ENCODE results near the gene R3HDM2.
"Not testable (repeated sequence)": the region's sequence is repeated elsewhere in the genome, so short reads cannot be mapped to it uniquely, and the experiment has no call there.

R3HDM2 gene

DNA sequence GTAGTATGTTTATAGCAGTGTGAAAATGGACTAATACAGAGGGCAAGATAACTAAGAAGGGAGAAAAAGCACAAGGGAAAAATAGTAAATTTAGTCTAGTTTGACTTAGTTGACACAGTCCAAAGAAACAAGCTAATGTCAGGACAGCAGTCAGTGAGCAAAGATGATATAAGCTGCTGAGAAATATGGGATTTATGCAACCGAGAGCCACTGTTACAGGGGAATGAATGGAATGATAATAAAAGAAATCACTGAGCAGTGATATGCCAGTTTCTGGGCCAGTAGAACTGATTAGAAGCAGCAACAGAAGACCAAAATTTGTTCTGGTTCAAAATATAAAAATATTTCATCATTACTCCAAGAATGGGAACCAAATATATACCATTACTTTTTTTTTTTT lies 60.1 kb downstream of the R3HDM2 start:
- DNase-seq, result no peak

DNA sequence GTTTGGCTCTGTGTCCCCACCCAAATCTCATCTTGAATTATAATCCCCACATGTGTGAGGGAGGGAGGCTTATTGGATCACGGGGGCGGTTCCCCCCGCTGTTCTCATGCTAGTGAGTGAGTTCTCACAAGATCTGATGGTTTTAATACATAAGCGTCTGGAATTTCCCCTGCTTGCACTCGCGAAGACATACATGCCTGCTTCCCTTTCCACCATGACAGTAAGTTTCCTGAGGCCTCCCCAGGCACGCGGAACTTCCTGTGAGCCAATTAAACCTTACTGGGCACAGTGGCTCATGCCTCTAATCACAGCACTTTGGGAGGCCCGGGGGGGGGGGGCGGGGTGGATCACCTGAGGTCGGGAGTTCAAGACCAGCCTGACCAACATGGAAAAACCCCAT lies 60.8 kb downstream of the R3HDM2 start:
- DNase-seq, result no peak

DNA sequence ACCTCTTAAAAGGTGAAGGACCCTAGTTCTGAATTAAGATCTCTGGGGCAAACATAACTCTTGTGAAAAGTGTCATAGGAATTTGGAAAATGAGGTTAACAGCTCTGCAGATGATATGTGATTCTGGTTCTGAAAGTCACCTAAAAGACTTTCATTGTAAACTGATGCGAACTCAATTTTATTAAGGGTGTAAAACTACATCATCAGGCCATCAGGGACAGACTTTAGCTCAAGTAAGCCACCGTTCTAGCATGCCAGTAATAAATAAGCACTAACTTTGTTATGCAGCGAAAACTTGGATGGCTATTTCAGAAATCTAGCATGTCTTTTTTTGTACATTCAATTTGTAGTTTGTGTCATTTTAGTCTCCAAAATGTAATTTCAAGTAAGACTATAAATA lies 61.6 kb downstream of the R3HDM2 start:
- DNase-seq, result no peak

DNA sequence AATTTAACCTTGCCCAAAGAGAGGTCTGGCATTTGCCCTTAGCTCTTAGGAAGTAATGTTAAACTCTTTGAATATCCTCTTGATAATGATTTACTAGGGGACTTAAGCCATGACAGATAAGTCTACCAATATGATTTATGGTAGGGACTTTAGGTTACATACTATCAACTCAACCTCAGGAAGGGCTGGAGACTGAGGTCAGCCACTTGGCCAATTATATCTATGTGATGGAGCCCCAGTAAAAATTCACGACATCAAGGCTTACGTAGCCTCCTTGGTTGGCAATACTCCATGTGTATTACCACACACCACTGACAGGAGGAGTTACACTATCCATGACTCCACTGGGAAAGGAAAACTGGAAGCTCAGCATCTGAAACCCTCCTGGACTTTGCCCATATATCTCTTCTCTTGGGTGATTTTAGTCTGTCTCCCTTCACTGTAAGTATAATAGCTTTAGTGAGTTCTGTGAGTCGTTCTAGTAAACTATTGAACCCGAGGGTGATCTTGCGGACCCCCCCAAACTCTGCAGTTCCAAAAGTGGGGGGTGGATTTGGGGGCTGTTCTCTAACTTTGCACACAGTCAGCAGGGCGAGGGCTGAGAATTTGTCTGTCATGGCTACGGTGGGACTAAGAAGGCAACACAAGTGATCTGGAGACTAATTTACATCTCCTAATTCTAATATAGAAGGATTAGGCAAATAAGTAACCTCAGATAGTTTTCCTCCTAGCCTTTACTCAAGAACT lies 62.3 kb downstream of the R3HDM2 start:
- DNase-seq, result no peak

DNA sequence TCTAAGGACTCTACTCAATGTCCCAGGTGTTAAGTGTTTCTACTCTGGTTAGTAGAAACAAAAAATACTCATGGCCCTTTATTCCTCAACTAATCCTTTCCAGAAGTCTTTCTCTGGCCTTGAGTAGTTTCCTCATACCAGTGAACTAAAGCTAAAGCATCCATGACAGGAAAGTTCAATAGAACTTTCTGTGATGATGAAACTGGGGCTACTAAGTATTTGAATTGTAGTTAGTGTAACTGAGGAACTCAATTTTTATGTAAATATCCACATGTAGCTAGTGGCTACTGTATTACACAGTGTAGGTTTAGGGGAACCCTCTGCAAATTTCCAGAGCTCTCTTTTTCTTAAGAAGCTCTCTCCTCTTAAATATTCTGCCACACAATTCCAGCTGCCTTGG lies 63.7 kb downstream of the R3HDM2 start:
- DNase-seq, result no peak

DNA sequence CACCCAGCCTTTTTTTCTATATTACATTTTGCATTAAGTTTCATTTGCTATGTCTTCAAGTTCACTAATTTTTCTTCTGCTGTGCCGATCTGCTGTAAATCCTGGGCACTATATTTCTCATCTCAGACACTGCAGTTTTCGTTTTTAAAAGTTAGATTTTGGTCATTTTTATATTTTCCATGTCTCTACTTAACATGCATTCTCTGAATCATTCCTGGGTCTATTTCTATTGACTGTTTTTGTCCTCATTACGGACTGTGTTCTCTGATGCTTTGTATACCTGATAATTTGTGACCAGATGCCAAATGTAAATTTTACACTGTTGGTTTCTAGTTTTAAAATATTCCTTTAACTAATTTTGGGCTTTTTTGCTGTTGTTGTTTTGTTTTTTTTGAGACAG lies 64.5 kb downstream of the R3HDM2 start:
- DNase-seq, result no peak

DNA sequence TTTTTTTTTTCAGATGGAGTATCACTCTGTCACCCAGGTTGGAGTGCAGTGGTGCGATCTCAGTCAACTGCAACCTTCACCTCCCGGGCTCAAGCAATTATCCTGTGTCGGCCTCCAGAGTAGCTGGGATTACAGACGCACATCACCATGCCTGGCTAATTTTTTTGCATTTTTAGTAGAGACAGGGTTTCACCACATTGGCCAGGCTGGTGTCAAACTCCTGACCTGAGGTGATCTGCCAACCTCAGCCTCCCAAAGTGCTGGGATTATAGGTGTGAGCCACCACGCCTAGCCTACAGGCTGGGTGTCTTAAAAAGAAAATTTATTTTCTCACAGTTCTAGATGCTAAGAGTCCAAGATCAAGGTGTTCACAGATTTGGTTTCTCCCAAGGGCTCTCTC lies 66.7 kb downstream of the R3HDM2 start:
- not testable (repeated sequence) for DNase-seq

DNA sequence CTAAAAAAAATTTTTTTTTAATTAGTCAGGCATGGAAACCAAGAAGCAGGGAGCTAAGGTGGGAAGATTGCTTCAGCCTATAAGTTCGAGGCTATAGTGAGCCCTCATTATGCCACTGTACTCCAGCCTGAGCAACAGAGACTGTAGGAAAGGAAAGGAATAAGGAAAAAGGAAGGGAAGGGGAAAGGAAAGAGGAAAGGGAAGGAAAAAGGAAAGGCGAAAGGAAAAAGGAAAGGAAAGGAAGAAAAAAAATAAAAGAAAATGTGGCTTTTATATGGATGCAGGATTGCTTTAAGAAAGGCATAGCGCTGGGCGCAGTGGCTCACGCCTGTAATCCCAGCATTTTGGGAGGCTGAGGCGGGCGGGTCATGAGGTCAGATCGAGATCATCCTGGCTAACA lies 70.4 kb downstream of the R3HDM2 start:
- DNase-seq, result no peak

DNA sequence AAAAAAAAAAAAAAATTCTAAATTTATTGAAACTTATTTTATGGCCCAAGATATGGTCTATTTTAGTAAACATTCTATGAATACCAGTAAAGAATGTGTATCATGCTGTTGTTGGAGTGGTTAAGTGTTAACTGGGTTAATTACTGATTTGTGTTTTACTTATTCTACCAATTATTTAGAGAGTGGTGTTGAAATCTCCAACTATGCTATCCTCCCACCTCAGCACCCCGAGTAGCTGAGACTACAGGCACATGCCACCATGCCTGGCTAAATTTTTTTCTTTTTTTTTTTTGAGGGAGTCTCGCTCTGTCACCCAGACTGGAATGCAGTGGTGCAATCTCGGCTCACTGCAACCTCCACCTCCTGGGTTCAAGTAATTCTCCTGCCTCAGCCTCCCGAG lies 72.2 kb downstream of the R3HDM2 start:
- DNase-seq, result no peak

DNA sequence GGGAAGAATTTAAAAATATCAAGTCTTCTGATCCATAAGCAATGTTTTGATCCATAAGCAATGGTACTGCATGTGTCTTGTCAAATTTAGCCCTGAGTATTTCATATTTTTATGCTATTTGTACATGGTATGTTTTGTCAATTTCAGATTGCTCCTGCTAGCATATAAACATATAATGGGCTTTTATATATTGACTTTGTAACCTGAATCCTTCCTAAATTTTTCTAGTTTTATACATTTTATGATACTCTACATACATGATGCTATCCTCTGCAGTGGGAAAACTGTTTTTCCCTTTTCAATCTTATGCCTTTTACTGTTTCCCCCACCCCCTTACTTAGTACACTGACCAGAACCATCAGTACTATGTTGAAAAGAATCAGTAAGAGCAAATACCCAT lies 75.1 kb downstream of the R3HDM2 start:
- DNase-seq, result no peak

DNA sequence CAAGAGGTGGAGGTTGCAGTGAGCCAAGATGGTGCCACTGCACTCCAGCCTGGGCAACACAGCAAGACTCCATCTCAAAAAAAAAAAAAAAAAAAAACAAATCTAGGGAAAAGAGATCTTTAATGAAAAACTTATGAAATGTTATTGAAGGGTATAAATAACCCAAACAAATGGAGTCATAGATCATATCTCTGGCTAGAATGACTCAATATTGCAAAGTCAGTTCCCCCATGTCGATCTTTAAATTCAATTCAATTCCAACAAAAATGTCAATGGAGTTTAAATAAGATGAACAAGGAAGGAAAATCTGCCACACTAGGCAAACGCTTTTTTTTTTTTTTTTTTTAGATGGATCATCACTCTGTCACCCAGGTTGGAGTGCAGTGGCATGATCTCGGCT lies 78.7 kb downstream of the R3HDM2 start:
- no peak for DNase-seq

DNA sequence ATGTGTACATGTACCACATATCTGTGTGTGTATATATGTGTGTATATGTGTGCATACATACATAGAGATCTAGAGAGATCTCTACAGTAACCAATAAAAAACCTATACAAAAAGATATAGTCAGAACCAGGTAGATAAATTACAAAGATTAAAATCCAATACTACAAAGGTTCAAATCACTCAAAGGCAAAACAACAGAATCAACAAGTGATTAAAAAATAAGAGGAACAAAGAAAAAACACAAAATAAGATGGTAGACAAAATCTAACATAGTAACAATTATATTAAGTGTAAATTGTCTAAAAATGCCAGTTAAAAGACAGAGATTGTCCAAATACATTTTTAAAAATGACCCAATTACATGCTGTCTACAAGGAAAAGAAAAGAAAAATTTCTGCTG lies 83.6 kb downstream of the R3HDM2 start:
- no peak for DNase-seq

DNA sequence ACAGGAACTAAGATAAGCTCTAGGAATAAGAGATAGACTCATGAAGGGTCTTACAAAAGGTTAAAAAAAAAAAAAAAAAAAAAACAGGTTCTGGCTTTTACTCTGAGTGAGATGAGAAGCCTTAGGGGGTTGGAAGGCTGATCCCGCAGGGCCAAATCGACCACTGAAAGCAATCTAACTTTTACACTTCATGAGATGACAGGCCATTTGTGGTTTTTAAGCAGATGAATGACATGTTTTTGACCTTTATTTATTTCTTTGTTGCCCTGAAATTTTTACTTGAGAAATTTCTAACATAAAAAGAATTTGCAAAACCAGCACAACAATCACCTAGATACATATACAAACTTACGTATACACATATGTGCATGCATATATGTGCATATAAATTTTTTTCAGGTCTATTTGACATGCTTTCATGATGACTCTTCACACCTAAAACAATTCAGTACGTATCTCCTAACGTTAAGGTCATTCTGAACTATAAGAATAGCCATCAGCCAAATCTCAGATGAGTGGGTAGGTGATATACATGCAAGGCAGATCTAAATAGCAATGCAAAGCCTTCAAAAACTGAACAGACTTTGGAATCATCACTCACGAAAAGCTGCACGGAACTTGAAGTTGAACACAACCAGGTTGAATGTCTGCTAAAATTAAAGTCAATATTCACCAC lies 87.0 kb downstream of the R3HDM2 start:
- no peak for DNase-seq

DNA sequence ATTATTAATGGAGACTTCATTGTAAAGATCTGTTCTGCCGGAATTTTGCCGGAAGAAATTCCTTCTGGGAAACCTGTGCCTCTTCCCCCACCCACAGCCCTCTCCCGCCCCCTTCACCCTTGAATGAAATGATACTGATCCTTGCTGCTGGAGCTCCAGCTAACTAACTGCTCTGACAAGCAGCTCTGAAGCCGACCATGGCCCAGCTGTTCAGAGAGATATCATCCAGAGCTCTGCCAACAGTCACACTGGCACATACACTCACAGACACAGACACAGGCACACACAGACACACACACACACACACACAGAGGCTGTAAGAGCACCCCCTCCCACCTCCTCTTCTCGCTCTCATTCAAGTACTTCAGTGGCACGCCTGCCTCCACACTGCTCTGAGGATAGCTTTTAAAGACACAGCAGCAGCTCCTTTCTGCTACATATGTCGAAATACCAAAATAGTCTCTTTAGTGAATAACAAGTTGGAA lies 88.6 kb downstream of the R3HDM2 start:
- peak; percentile 25 for DNase-seq

DNA sequence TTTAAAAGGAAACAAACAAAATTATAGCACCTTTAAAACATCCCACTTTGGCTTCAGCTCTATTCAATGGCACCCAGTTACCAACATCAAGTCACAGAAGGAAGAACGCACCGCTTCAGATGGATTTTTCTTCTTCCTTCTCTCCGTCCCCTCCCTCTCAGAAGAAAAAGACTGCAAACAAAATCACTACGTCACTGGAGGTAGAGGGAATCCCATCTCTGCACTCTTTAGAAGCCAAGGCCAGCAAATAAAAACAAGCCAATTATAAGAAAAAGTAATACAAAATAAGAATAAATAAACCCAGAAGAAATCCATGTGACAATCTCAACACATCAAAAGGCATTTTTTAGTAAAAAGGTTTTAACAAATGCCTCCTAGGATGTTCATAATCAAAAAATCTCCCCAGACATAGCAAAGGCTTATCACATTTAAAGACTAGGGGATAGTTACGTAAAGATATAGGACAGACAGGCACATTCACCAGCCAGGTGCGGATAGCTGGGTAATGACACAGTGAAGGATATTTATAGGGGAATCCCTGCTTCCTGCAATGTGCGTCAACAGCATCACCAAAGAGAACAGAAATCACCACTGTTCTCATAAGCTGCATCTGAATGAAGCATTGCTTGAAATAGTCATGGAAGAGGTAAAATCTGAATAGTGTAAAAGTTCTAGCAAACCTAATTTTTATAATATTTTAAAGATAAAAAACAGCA lies 89.4 kb downstream of the R3HDM2 start:
- no peak for DNase-seq

DNA sequence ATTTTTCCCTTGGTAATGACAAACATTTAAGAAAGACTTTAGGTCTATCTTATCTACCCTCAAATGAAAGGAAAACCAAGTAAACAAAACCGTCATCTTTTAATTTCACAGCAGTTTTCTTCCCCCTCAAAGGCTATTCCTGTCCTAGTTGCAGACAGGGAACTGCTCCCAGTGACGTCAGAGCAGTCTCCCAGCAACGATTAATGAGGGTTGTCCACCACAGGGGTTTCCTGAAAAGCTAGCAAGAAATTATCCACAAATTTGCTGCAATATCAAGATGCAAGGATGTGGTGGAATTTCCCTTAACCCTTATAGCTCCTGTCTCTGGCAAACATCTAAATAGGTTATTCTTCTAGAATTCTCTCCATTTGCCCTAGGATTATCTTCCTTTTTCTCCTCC lies 90.7 kb downstream of the R3HDM2 start:
- no peak for DNase-seq

DNA sequence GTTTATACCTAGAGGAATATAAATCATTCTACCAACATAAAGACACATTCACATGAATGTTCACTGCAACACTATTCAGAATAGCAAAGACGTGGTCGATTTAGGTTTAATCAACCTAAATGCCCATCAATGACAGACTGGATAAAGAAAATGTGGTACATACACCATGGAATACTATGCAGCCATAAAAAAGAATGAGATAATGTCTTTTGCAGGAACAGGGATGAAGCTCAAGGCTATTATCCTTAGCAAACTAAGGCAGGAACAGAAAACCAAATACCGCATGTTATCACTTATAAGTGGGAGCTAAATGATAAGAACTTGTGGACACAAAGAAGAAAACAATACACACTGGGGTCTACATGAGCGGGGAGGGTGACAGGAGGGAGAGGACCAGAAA lies 94.5 kb downstream of the R3HDM2 start:
- not testable (repeated sequence) for DNase-seq

DNA sequence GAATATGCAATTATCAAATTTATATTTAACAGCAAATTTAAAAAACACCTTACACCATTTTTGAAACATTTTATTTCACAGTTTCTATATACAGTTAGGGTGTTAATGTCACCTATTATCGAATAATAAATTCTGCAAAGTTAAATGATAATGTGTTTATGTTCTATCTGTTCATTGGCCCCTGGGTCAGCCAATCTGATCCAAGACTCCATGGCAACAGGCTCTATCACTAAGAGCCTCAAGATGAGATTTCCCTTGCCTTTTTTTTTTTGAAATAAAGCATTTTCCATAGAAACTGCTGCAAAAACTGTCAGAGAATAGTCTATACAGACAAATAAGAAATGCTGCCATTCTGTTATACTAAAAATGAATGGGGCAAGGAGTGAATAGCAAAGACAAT lies 96.6 kb downstream of the R3HDM2 start:
- no peak for DNase-seq

DNA sequence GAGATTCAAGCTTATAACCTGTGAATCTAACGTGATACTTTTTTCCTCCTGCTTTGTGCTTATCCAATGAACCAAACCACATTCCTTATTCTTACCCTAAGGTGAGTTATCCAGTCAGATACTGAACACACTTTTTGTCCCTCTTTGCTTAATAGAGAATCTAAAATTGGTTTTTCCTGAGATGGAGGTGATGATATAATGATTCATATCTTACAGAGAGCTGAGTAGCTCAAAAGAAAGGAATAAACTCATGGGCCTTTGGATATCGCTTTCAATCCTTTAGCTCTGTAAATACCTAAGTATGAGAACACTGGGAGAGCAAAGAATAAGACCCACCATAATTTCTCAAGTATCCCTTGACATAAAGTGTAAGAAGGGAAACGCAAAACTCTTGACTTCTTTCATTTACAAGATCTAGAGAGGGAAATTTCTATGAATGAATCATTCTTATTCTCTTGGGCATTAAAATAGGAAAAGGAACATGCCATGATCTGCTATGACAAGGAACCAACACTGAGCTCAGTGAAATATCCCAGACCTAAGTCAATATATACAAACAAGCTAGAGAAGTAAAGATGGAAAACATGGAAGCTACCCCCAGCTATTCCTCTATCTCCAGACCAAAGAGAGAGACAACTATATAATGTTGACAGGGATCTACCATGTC lies 98.1 kb downstream of the R3HDM2 start:
- no peak for DNase-seq

DNA sequence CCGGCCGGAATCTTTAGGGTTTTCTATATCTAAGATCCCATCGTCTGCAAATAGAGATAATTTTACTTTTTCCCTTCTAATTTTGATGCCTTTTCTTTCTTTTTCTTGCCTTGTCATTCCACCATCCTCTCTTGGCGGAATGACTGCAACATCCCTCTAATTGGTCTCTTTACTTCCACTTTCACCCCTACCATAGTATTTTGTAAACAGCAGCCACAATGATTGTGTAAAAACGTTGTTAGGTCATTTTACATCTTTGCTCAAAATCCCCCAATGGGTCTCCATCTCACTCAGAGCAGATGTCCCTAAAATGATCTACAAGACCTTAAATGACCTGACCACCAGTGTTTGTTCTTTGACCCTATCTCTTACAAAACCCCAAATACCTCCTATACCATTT lies 99.9 kb downstream of the R3HDM2 start:
- DNase-seq, result no peak

DNA sequence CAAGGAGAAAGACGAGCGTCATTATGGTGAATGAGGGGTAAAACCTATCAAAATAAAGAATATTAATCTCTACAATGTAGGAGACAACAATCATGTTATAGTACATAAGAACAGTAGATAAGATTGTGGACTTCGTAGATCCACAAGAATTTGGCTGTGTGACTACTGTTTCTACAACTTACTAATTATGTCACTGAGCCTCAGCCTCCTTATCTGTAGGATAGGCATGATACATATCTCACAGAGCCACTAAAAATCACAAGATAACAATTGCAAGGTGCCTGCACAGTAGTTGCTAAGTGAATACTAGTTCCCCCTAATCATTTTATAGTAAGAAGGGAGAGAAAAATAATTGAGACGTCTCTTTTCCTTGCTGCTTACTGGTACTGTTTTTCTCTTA lies 101.6 kb downstream of the R3HDM2 start:
- DNase-seq, result no peak

DNA sequence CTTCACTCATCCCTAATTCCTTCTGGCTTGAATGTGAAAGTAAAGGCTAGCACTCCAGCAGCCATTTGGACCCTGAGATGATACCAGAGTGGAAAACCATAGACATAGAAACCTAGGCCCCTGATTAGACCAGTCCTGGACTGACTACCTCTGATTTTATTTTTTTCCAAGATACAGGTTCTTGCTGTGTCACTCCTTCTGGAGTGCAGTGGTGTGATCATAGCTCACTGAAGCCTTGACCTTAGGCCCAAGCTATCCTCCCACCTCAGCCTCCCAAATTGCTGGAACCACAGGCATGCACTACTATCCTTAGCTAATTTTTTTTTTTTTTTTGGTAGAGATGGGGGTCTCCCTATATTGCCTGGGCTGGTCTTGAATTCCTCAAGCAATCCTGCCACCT lies 105.4 kb downstream of the R3HDM2 start:
- no peak for DNase-seq

DNA sequence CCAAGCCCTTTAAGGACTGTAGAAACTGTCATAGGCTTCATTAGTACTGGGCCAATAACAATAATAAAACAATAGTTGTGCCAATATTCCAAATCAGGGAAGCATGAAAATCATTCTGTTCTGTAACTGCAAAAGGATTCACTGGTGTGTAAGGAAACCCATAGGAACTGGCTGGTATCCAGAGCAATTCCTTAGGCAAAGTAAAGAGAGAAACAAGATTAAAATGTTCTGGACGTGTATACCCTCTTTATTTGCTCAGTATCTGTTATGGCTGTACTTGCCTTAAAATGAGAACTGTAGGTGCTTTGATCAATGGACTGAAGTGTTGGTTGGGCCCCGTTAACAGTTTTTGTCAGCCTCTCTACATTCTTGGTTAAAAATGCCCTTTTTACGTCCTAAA lies 107.4 kb downstream of the R3HDM2 start:
- DNase-seq, result no peak

DNA sequence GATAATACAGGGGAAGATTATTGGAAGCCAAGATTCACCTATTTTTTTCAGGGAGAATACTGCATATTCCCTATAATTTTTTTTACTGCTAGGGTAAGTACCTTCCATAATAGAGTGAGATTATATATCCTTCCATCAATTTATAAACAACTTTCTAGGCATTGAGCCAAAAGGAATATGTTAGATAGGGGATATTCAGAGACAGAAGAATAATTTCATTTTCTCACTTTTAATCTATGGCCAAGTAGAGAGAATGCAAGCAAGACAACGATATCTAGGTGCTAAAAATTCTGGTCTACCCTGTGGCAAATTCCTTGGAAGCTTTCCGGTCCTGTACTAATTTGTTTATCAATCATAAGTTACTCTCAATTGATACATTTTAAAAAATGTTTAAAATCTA lies 110.2 kb downstream of the R3HDM2 start:
- no peak for DNase-seq

All from DMS79 treated with DMSO at 0.1 percent for 48 hours (cell line).